HepG2 (cell line): ENCODE data around the gene POLR2J.
"Not testable (repeated sequence)": the region's sequence is repeated elsewhere in the genome, so short reads cannot be mapped to it uniquely, and the experiment has no call there.

ENCODE experiments used
- ZNF567 ChIP-seq: sonication (generic); formaldehyde crosslinking; IDR thresholded peaks from 2 replicates; pipeline ENCODE4 v1.8.1; 2023; ENCODE audit warnings: mild to moderate bottlenecking, missing genetic modification reagents, borderline replicate concordance
- TF ChIP-seq, protein P1 (sequence below): sonication (generic); formaldehyde crosslinking; conservative IDR thresholded peaks from 2 replicates; pipeline ENCODE4 v1.4.0; 2020; ENCODE audit warnings: mild to moderate bottlenecking, missing genetic modification reagents, moderate library complexity

DNA sequence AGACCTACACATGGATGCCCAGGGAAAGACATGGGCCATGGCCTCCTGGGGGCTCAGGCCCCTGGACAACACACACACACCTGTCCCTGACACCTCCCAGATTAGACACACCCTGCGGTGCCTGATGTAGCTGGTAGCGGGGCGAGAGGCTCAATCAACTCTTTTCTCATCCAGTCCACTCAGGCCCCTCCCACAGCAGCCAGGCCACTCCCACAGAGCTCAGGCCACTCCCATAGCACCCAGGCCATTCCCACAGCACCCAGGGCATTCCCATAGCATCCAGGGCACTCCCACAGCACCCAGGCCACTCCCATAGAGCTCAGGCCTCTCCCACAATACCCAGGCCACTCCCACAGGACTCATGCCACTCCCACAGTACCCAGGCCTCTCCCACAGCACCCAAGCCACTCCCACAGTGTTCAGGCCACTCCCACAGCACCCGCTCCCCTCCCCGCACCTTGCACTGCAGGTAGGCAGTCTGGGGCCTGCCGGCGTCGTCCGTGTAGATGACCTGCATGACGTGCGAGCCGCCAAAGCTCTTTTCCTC lies 11.9 kb upstream of the POLR2J start:
- TF ChIP-seq ZNF567: not testable (repeated sequence)
- TF ChIP-seq, protein P1, sequence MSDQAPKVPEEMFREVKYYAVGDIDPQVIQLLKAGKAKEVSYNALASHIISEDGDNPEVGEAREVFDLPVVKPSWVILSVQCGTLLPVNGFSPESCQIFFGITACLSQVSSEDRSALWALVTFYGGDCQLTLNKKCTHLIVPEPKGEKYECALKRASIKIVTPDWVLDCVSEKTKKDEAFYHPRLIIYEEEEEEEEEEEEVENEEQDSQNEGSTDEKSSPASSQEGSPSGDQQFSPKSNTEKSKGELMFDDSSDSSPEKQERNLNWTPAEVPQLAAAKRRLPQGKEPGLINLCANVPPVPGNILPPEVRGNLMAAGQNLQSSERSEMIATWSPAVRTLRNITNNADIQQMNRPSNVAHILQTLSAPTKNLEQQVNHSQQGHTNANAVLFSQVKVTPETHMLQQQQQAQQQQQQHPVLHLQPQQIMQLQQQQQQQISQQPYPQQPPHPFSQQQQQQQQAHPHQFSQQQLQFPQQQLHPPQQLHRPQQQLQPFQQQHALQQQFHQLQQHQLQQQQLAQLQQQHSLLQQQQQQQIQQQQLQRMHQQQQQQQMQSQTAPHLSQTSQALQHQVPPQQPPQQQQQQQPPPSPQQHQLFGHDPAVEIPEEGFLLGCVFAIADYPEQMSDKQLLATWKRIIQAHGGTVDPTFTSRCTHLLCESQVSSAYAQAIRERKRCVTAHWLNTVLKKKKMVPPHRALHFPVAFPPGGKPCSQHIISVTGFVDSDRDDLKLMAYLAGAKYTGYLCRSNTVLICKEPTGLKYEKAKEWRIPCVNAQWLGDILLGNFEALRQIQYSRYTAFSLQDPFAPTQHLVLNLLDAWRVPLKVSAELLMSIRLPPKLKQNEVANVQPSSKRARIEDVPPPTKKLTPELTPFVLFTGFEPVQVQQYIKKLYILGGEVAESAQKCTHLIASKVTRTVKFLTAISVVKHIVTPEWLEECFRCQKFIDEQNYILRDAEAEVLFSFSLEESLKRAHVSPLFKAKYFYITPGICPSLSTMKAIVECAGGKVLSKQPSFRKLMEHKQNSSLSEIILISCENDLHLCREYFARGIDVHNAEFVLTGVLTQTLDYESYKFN (CRISPR knock-in tag): not testable (repeated sequence)
